ENCODE data around the gene ZNF792. TPM values are rescaled to one million over a fixed set of nuclear protein-coding genes. Genes with fewer than 3 reads are reported as not detected.

The ZNF792 gene
- total RNA-seq, 3 donors from 2014 or later: 6.4 to 11.6 (median 11.1) TPM

DNA sequence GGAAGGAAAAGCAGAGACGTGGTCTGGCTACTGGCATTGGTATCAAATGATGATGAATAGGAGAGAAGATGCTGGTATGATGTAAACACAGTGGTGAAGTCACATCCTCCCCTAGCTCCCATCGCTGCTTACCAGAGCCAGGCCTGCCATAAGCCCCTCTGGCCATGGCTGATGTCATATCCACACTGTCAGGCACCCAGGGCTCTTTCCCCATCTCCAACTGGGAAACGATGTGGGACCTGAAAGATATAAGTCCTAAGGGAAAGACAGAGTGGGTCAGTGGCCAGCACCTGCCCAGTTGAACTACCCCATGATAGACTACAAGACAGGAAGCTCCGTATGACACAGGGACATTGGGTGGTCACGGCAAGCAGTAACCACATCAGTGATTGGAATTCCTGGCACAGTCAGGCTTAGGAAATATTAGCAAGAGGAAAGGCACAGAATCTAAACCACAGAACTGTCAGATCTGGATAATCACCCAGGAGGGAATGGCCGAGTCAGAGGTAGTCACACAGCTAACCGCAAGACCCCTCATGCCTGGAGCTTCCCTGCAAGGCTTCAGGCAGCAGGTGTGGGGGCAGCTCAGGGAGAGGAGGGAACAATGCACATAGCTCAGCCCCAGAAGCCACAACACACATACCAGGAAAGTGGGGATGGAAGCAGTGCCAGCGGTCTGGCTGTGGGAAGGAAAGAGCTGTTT is 3.8 kb downstream of the ZNF792 start:
- intact Hi-C loops (cut with DNase I; ENCODE audit: low total_unique reads): no loop called here
- TF ChIP-seq POLR2A (IDR thresholded peaks at IDR 0.05) (no peak), POLR2AphosphoS5 (IDR thresholded peaks at IDR 0.05) (no peak), CTCF (IDR thresholded peaks at IDR 0.05) (no peak)
- DNase-seq (ENCODE audit: low spot score in 2 of 2): no peak
- Histone ChIP-seq H3K27me3 (no peaks in the 10 kb centered on the region), H3K4me1 (peaks cover 0 to 8% of the 10 kb centered on the region in 2 donors), H3K36me3 (peaks cover 30% of the 10 kb centered on the region), H3K9me3 (peaks cover 49 to 66% of the 10 kb centered on the region in 2 donors), H3K27ac (no peak overlapping the region), H3K4me3 (no peak overlapping the region)

DNA sequence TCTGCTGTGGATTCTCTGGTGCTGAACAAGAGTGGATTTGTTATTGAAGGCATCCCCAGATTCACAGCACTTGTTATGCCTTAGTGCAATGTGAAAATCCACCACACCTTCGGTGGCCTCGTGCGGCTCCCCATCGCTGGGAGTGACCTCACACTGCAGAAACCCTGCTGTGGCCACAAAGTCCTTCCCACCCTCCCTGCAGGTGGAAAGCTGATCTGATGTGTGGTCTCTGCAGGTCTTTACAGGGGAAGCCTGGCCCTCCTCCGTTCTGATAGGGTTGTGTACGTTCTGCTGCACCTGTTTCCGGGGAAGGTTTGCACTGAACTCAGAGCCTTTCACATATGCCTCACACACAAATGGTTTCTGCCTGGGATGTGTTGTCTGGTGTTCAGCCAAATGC is 5.0 kb downstream of the ZNF792 start:
- no peak for TF ChIP-seq POLR2A (IDR thresholded peaks at IDR 0.05)
- TF ChIP-seq POLR2AphosphoS5 (IDR thresholded peaks at IDR 0.05): no peak
- no peak for TF ChIP-seq CTCF (IDR thresholded peaks at IDR 0.05)
- intact Hi-C loops (cut with DNase I; ENCODE audit: low total_unique reads): no loop called here
- Histone ChIP-seq H3K4me3 (no peak overlapping the region), H3K27ac (no peak overlapping the region), H3K36me3 (peaks cover 30% of the 10 kb centered on the region), H3K9me3 (peaks cover 53 to 76% of the 10 kb centered on the region in 2 donors), H3K27me3 (no peaks in the 10 kb centered on the region), H3K4me1 (peaks cover 0 to 8% of the 10 kb centered on the region in 2 donors)
- no peak for DNase-seq (ENCODE audit: low spot score in 2 of 2)

- Histone ChIP-seq H3K27ac (no peak overlapping the region), H3K4me3 (peak overlapping the region in 1 of 3 donors; percentile 21), H3K9me3 (peaks cover 60 to 85% of the 10 kb centered on the region in 2 donors), H3K4me1 (peaks cover 0 to 8% of the 10 kb centered on the region in 2 donors), H3K27me3 (no peaks in the 10 kb centered on the region), H3K36me3 (peaks cover 30% of the 10 kb centered on the region)
- no peak for TF ChIP-seq CTCF (IDR thresholded peaks at IDR 0.05)
- no peak for TF ChIP-seq POLR2A (IDR thresholded peaks at IDR 0.05)
- TF ChIP-seq POLR2AphosphoS5 (IDR thresholded peaks at IDR 0.05): no peak
- intact Hi-C loops (cut with DNase I; ENCODE audit: low total_unique reads): no loop called here
- DNase-seq (ENCODE audit: low spot score in 2 of 2): no peak
These were observed 5.9 kb downstream of the ZNF792 start for GRCh38 chr19:34957830-34958751.

- Histone ChIP-seq H3K4me1 (no peaks in the 10 kb centered on the region), H3K9me3 (peaks cover 48 to 69% of the 10 kb centered on the region in 2 donors)
- TF ChIP-seq POLR2AphosphoS5 (IDR thresholded peaks at IDR 0.05): no peak
- no peak for TF ChIP-seq CTCF (IDR thresholded peaks at IDR 0.05)
- TF ChIP-seq POLR2A (IDR thresholded peaks at IDR 0.05): no peak
These were observed 10.9 kb downstream of the ZNF792 start for GRCh38 chr19:34953092-34953491.

More at GRCh38 chr19:34953092-34953491, 10.9 kb downstream of the ZNF792 start:
- DNase-seq (ENCODE audit: low spot score in 2 of 2): no peak
- no peak overlapping the region for H3K4me3 ChIP-seq
- H3K27ac ChIP-seq: no peak overlapping the region
- no peaks in the 10 kb centered on the region for H3K27me3 ChIP-seq
- intact Hi-C loops (cut with DNase I; ENCODE audit: low total_unique reads): no loop called here
- H3K36me3 ChIP-seq: peaks cover 7% of the 10 kb centered on the region
